GM12892 (cell line): Measurements from ENCODE around the gene HIVEP2.

Experiments used
- POLR2A ChIP-seq: IDR thresholded peaks from 2 replicates; pipeline ENCODE4 v1.6.1; 2011; ENCODE audit warnings: low read depth, low read length, control low read depth
- TAF1 ChIP-seq: IDR thresholded peaks from 2 replicates; pipeline ENCODE4 v1.6.1; 2011; ENCODE audit warnings: low read depth, mild to moderate bottlenecking, control low read depth, low read length, borderline replicate concordance

GRCh38 chr6:142843361-142843760 lies 101.6 kb downstream of the HIVEP2 start:
- TF ChIP-seq POLR2A (no peak), TAF1 (no peak)
